AG08395 (cell line): ENCODE measurements around the gene PARD6A.

Experiments
- DNase-seq: peaks from one replicate; pipeline ENCODE4 v3.0.0; 2012; ENCODE audit warnings: mixed read lengths, low spot score

Gene PARD6A

GRCh38 chr16:67666559-67667452 is 6.0 kb downstream of the PARD6A start, which contains the start of the genes C16orf86 and ENKD1:
TSS of gene C16orf86 (plus strand) at chr16:67666814. CDS start at chr16:67666971, 157 bp downstream.
TSS of gene ENKD1 (minus strand) at chr16:67666750. CDS start at chr16:67666442, 308 bp downstream.
- peak; percentile 89 for DNase-seq

- DNase-seq = no peak
Measured at GRCh38 chr16:67667453-67667816, 6.7 kb downstream of the PARD6A start.

GRCh38 chr16:67667817-67668494 is 7.2 kb downstream of the PARD6A start:
- peak; percentile 97 for DNase-seq

GRCh38 chr16:67668495-67669157 is 7.9 kb downstream of the PARD6A start:
- DNase-seq = no peak

- DNase-seq = no peak
Measured at GRCh38 chr16:67669499-67670101, 8.8 kb downstream of the PARD6A start.

GRCh38 chr16:67672306-67672705 is 11.5 kb downstream of the PARD6A start:
- DNase-seq = no peak

GRCh38 chr16:67672739-67673662 is 12.2 kb downstream of the PARD6A start:
- DNase-seq = peak; percentile 90

GRCh38 chr16:67673712-67674580 is 13.2 kb downstream of the PARD6A start:
- DNase-seq = no peak

- no peak for DNase-seq
Measured at GRCh38 chr16:67674851-67675578, 14.3 kb downstream of the PARD6A start.

GRCh38 chr16:67675579-67675935 is 14.8 kb downstream of the PARD6A start:
- no peak for DNase-seq

- DNase-seq = no peak
Measured at GRCh38 chr16:67675999-67676398, 15.2 kb downstream of the PARD6A start.

- DNase-seq = no peak
Measured at GRCh38 chr16:67676516-67676915, 15.8 kb downstream of the PARD6A start.

- no peak for DNase-seq
Measured at GRCh38 chr16:67676939-67677338, 16.2 kb downstream of the PARD6A start.

- no peak for DNase-seq
Measured at GRCh38 chr16:67677712-67678111, 17.0 kb downstream of the PARD6A start.

GRCh38 chr16:67678354-67679023 is 17.7 kb downstream of the PARD6A start:
- no peak for DNase-seq

- DNase-seq = no peak
Measured at GRCh38 chr16:67679935-67680897, 19.5 kb downstream of the PARD6A start.

- DNase-seq = no peak
Measured at GRCh38 chr16:67683767-67684166, 23.0 kb downstream of the PARD6A start.
